Measurements from ENCODE around the gene KRTAP10-10. TPM values are rescaled to one million over a fixed set of nuclear protein-coding genes. Genes with fewer than 3 reads are reported as not detected.

The KRTAP10-10 gene
- total and polyA plus RNA-seq, 9 of the 15 experiments (the other 6 are each of a cell fraction or from before 2014, with no cell fraction given), result not detected

DNA sequence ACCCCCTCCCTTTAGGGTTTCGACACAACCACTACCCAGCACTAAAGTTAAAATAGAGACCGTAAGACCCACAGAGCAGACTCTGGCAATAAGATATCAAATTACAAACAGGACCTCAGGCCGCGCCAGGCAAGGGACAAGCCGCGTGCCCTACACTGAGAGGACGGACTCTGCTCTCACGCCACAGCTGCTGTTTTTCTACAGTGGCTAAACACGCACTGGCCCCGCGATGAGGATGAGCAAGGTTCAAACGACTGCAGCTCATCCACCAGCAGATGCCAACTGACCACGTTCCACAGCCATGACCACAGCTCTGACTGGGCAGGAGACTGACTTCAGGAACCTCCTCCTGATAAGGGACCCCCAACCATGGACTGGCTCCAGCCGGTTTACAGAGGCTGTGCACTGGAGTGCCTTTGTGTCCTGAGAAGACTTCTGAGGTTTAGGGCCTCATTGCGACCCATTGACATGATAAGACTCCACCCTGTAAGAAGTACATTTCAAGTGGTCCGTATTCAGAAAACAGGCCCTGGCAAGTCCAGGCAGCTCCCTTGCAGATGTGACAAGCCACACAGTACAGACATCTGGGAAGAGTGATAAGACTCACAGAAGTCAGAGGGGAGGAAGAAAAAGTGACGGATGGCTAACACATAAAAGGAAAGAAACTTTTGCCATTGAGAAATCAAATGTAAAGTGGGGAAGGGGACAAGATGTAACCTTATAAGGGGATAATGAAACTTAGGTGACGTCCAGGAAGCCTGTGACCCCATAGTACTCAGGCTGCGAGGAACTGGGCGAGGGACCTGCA, 43.4 kb upstream of the KRTAP10-10 start (continued):
- TF ChIP-seq ZNF24 (IDR thresholded peaks at IDR 0.05) (0 out of 2 replicates have a peak, but pooled peaks have one; percentile 34), HNRNPK (IDR thresholded peaks at IDR 0.05; ENCODE audit: low read depth, low read length, poor library complexity, severe bottlenecking) (no peak), CTBP1 (IDR thresholded peaks at IDR 0.05; ENCODE audit: borderline replicate concordance) (peak; percentile 83), LARP7 (IDR thresholded peaks at IDR 0.05) (no peak), TCF3 (CRISPR knock-in tag; IDR thresholded peaks at IDR 0.05) (peak; percentile 97), YY1 (IDR thresholded peaks at IDR 0.05; ENCODE audit: borderline replicate concordance in 1 of 3, control insufficient read depth in 1 of 3, extremely low read depth in 1 of 3, insufficient read depth in 3 of 3, insufficient read length in 1 of 3, insufficient replicate concordance in 2 of 3, low read depth in 1 of 3, low read length in 2 of 3) (no peak), SRF (CRISPR knock-in tag; IDR thresholded peaks at IDR 0.05) (peak in 1 of 2 experiments; percentile 83; a peak in 2 of 4 replicates), JUND (IDR thresholded peaks at IDR 0.05; ENCODE audit: borderline replicate concordance, low read depth, low read length) (peak; percentile 54), JUND (tag; IDR thresholded peaks at IDR 0.05; ENCODE audit: borderline replicate concordance, low read depth, low read length) (peak; percentile 33; the same call in 1 of the 3 replicates), PURB (CRISPR knock-in tag; IDR thresholded peaks at IDR 0.05; ENCODE audit: low read depth) (no peak), HMG20B (CRISPR knock-in tag; IDR thresholded peaks at IDR 0.05) (no peak), NR4A1 (CRISPR knock-in tag; IDR thresholded peaks at IDR 0.05) (no peak), NR4A1 (tag; IDR thresholded peaks at IDR 0.05) (peak; percentile 98), CREB1 (IDR thresholded peaks at IDR 0.05) (no peak), CREB1 (CRISPR knock-in tag; IDR thresholded peaks at IDR 0.05) (peak; percentile 41), PML (IDR thresholded peaks at IDR 0.05; ENCODE audit: low read length) (peak; percentile 74; the same call in 1 of the 2 replicates)
- TF ChIP-seq, protein P1, sequence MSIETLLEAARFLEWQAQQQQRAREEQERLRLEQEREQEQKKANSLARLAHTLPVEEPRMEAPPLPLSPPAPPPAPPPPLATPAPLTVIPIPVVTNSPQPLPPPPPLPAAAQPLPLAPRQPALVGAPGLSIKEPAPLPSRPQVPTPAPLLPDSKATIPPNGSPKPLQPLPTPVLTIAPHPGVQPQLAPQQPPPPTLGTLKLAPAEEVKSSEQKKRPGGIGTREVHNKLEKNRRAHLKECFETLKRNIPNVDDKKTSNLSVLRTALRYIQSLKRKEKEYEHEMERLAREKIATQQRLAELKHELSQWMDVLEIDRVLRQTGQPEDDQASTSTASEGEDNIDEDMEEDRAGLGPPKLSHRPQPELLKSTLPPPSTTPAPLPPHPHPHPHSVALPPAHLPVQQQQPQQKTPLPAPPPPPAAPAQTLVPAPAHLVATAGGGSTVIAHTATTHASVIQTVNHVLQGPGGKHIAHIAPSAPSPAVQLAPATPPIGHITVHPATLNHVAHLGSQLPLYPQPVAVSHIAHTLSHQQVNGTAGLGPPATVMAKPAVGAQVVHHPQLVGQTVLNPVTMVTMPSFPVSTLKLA (conservative IDR thresholded peaks at IDR 0.05), result peak; percentile 31 to 59; a peak in 2 of 4 replicates
- TF ChIP-seq, protein P2, sequence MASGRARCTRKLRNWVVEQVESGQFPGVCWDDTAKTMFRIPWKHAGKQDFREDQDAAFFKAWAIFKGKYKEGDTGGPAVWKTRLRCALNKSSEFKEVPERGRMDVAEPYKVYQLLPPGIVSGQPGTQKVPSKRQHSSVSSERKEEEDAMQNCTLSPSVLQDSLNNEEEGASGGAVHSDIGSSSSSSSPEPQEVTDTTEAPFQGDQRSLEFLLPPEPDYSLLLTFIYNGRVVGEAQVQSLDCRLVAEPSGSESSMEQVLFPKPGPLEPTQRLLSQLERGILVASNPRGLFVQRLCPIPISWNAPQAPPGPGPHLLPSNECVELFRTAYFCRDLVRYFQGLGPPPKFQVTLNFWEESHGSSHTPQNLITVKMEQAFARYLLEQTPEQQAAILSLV (tag; IDR thresholded peaks at IDR 0.05), result no peak; the same call in 1 of the 2 replicates
- TF ChIP-seq, protein P3, sequence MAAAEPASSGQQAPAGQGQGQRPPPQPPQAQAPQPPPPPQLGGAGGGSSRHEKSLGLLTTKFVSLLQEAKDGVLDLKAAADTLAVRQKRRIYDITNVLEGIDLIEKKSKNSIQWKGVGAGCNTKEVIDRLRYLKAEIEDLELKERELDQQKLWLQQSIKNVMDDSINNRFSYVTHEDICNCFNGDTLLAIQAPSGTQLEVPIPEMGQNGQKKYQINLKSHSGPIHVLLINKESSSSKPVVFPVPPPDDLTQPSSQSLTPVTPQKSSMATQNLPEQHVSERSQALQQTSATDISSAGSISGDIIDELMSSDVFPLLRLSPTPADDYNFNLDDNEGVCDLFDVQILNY (CRISPR knock-in tag; IDR thresholded peaks at IDR 0.05), result no peak
- TF ChIP-seq, protein P4, sequence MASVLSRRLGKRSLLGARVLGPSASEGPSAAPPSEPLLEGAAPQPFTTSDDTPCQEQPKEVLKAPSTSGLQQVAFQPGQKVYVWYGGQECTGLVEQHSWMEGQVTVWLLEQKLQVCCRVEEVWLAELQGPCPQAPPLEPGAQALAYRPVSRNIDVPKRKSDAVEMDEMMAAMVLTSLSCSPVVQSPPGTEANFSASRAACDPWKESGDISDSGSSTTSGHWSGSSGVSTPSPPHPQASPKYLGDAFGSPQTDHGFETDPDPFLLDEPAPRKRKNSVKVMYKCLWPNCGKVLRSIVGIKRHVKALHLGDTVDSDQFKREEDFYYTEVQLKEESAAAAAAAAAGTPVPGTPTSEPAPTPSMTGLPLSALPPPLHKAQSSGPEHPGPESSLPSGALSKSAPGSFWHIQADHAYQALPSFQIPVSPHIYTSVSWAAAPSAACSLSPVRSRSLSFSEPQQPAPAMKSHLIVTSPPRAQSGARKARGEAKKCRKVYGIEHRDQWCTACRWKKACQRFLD (CRISPR knock-in tag; IDR thresholded peaks at IDR 0.05), result peak; percentile 91
- TF ChIP-seq, protein P5, sequence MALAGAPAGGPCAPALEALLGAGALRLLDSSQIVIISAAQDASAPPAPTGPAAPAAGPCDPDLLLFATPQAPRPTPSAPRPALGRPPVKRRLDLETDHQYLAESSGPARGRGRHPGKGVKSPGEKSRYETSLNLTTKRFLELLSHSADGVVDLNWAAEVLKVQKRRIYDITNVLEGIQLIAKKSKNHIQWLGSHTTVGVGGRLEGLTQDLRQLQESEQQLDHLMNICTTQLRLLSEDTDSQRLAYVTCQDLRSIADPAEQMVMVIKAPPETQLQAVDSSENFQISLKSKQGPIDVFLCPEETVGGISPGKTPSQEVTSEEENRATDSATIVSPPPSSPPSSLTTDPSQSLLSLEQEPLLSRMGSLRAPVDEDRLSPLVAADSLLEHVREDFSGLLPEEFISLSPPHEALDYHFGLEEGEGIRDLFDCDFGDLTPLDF (CRISPR knock-in tag; IDR thresholded peaks at IDR 0.05), result 0 out of 2 replicates have a peak, but pooled peaks have one; percentile 26

All from K562 (cell line).